ENCODE measurements around the gene RITA1.

- TF ChIP-seq CTCF (IDR thresholded peaks at IDR 0.05) (no peak), POLR2A (IDR thresholded peaks at IDR 0.05) (no peak)
These were observed 36.6 kb downstream of the RITA1 start for GRCh38 chr12:113221997-113222729.

All from ovary (tissue), 3 donors.